ENCODE data around the gene ARAP1.

GRCh38 chr11:72793076-72793424 is 40.8 kb upstream of the ARAP1 start:
- TF ChIP-seq POLR2A (IDR thresholded peaks at IDR 0.05) (no peak), CTCF (IDR thresholded peaks at IDR 0.05) (no peak)
